Breast epithelium (tissue), 3 donors: Measurements from ENCODE around the gene DHX9.

Experiments
- POLR2A ChIP-seq: fragments of 450-650 bp; IDR thresholded peaks from one replicate; pipeline ENCODE4 v1.6.1; 2016; ENCODE audit warnings: antibody characterized with exemption, mild to moderate bottlenecking, moderate library complexity
- POLR2AphosphoS5 ChIP-seq, 3 donors: sonication (generic); formaldehyde crosslinking; IDR thresholded peaks; one replicate each; pipeline ENCODE4 v1.6.1; 2017; ENCODE audit warnings: antibody characterized with exemption in 3 of 3
- TF ChIP-seq, protein P1 (sequence below), 3 donors: fragments of 450-650 bp; IDR thresholded peaks; one replicate each; pipeline ENCODE4 v1.5.1; 2016 to 2017; ENCODE audit warnings: antibody characterized with exemption in 3 of 3, mild to moderate bottlenecking in 3 of 3, moderate library complexity in 3 of 3

DNA sequence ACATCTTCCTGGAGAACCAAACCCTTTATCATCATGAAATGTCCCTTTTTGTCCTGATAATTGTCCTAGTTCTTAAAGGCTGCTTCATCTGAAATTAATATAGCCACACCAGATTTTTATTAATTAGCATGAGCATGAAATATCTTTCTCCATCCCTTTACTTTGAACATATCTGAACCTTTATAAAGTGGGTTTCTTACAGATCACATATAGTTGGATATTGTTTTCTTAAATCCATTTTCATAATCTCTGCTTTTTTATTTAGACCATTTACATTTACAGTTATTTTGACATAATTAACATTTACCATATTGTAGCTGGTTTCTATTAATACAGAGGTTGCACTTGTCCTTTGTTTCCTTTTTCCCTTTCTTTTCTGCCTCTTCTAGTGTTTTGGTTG, 96.6 kb downstream of the DHX9 start:
- TF ChIP-seq, protein P1, sequence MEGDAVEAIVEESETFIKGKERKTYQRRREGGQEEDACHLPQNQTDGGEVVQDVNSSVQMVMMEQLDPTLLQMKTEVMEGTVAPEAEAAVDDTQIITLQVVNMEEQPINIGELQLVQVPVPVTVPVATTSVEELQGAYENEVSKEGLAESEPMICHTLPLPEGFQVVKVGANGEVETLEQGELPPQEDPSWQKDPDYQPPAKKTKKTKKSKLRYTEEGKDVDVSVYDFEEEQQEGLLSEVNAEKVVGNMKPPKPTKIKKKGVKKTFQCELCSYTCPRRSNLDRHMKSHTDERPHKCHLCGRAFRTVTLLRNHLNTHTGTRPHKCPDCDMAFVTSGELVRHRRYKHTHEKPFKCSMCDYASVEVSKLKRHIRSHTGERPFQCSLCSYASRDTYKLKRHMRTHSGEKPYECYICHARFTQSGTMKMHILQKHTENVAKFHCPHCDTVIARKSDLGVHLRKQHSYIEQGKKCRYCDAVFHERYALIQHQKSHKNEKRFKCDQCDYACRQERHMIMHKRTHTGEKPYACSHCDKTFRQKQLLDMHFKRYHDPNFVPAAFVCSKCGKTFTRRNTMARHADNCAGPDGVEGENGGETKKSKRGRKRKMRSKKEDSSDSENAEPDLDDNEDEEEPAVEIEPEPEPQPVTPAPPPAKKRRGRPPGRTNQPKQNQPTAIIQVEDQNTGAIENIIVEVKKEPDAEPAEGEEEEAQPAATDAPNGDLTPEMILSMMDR (IDR thresholded peaks at IDR 0.05): no peak
- TF ChIP-seq POLR2A (no peak), POLR2AphosphoS5 (IDR thresholded peaks at IDR 0.05) (no peak)
